ENCODE results near the gene PDE4B.

PDE4B gene

GRCh38 chr1:65955071-65955470 is 162.4 kb downstream of the PDE4B start:
- Histone ChIP-seq H3K79me2 (ENCODE audit: insufficient read depth, low read length) (0 out of 2 replicates have a peak, but pooled peaks cover 9% of the 10 kb centered on the region), H3K4me1 (ENCODE audit: insufficient read depth, low read length, poor library complexity, severe bottlenecking) (peaks cover 36% of the 10 kb centered on the region), H3K9me2 (replicated peaks; ENCODE audit: low read depth, low read length) (no peaks in the 10 kb centered on the region), H3K36me3 (ENCODE audit: insufficient read depth, low read length) (no peaks in the 10 kb centered on the region), H3K4me3 (ENCODE audit: low read length, poor library complexity, severe bottlenecking) (no peak overlapping the region), H3K9me3 (ENCODE audit: insufficient read depth, low read depth, low read length) (no peaks in the 10 kb centered on the region), H3K9ac (ENCODE audit: low read depth, low read length, poor library complexity, severe bottlenecking) (no peak overlapping the region), H3K4me2 (ENCODE audit: low read depth, low read length, poor library complexity, severe bottlenecking) (no peak overlapping the region), H3K27me3 (ENCODE audit: insufficient read depth, low read length, poor library complexity, severe bottlenecking) (no peaks in the 10 kb centered on the region), H3F3A (ENCODE audit: low read depth) (no peaks in the 10 kb centered on the region), H2AFZ (ENCODE audit: low read length) (0 out of 2 replicates have a peak overlapping the region, but pooled peaks have one; percentile 5), H4K20me1 (ENCODE audit: insufficient read depth, low read length, poor library complexity, severe bottlenecking) (no peaks in the 10 kb centered on the region)
- TF ChIP-seq CTCF (conservative IDR thresholded peaks at IDR 0.05; ENCODE audit: low read length) (no peak), EZH2phosphoT487 (IDR thresholded peaks at IDR 0.05; ENCODE audit: borderline replicate concordance) (no peak)

DNA sequence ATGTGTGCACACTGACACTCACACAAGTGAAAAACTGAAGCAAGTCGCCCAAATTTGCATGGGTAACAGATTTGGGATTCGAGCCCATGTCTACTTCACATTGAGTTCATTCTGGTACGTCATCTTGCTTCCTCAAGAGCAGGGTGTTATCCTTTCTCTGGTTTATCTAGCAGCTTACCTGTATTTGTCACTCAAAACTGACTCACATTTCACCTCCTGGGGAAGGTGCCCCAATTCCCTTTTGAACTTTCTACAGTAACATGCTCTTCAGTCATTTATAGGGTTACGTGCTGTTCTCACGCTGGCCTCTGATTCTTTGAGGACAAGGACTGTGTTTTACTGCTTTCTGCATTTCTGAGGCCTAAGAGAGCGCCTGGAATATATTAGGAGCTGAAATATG is 162.8 kb downstream of the PDE4B start:
- Histone ChIP-seq H4K20me1 (ENCODE audit: insufficient read depth, low read length, poor library complexity, severe bottlenecking) (no peaks in the 10 kb centered on the region), H3K4me2 (ENCODE audit: low read depth, low read length, poor library complexity, severe bottlenecking) (no peak overlapping the region), H3F3A (ENCODE audit: low read depth) (no peaks in the 10 kb centered on the region), H3K27me3 (ENCODE audit: insufficient read depth, low read length, poor library complexity, severe bottlenecking) (no peaks in the 10 kb centered on the region), H3K9ac (ENCODE audit: low read depth, low read length, poor library complexity, severe bottlenecking) (no peak overlapping the region), H2AFZ (ENCODE audit: low read length) (no peak overlapping the region), H3K79me2 (ENCODE audit: insufficient read depth, low read length) (0 out of 2 replicates have a peak, but pooled peaks cover 9% of the 10 kb centered on the region), H3K4me3 (ENCODE audit: low read length, poor library complexity, severe bottlenecking) (no peak overlapping the region), H3K36me3 (ENCODE audit: insufficient read depth, low read length) (no peaks in the 10 kb centered on the region), H3K9me2 (replicated peaks; ENCODE audit: low read depth, low read length) (no peaks in the 10 kb centered on the region), H3K4me1 (ENCODE audit: insufficient read depth, low read length, poor library complexity, severe bottlenecking) (peaks cover 36% of the 10 kb centered on the region), H3K9me3 (ENCODE audit: insufficient read depth, low read depth, low read length) (no peaks in the 10 kb centered on the region)
- TF ChIP-seq CTCF (conservative IDR thresholded peaks at IDR 0.05; ENCODE audit: low read length) = no peak
- TF ChIP-seq EZH2phosphoT487 (IDR thresholded peaks at IDR 0.05; ENCODE audit: borderline replicate concordance) = no peak

GRCh38 chr1:65958561-65959350 is 166.1 kb downstream of the PDE4B start:
- Histone ChIP-seq H3K4me3 (ENCODE audit: low read length, poor library complexity, severe bottlenecking) (no peak overlapping the region), H3F3A (ENCODE audit: low read depth) (no peaks in the 10 kb centered on the region), H3K4me2 (ENCODE audit: low read depth, low read length, poor library complexity, severe bottlenecking) (no peak overlapping the region), H4K20me1 (ENCODE audit: insufficient read depth, low read length, poor library complexity, severe bottlenecking) (no peaks in the 10 kb centered on the region), H3K27me3 (ENCODE audit: insufficient read depth, low read length, poor library complexity, severe bottlenecking) (no peaks in the 10 kb centered on the region), H3K4me1 (ENCODE audit: insufficient read depth, low read length, poor library complexity, severe bottlenecking) (peaks cover 23% of the 10 kb centered on the region), H3K36me3 (ENCODE audit: insufficient read depth, low read length) (no peaks in the 10 kb centered on the region), H3K9me2 (replicated peaks; ENCODE audit: low read depth, low read length) (no peaks in the 10 kb centered on the region), H2AFZ (ENCODE audit: low read length) (no peak overlapping the region), H3K79me2 (ENCODE audit: insufficient read depth, low read length) (0 out of 2 replicates have a peak, but pooled peaks cover 9% of the 10 kb centered on the region), H3K9ac (ENCODE audit: low read depth, low read length, poor library complexity, severe bottlenecking) (no peak overlapping the region), H3K9me3 (ENCODE audit: insufficient read depth, low read depth, low read length) (no peaks in the 10 kb centered on the region)
- TF ChIP-seq CTCF (conservative IDR thresholded peaks at IDR 0.05; ENCODE audit: low read length) (peak; percentile 84), EZH2phosphoT487 (IDR thresholded peaks at IDR 0.05; ENCODE audit: borderline replicate concordance) (no peak)

Data from Loucy (cell line).